Measurements from ENCODE around the gene APPL2.

GRCh38 chr12:105209091-105209490, 26.9 kb downstream of the APPL2 start:
- TF ChIP-seq CTCF (IDR thresholded peaks at IDR 0.05) (no peak), POLR2A (IDR thresholded peaks at IDR 0.05) (no peak), EP300 (IDR thresholded peaks at IDR 0.05) (no peak)

Measured in tibial nerve (tissue), 4 donors.